Fibroblast of pulmonary artery (primary cell): ENCODE data around the gene USH1G.
"Not testable (repeated sequence)": the region's sequence is repeated elsewhere in the genome, so short reads cannot be mapped to it uniquely, and the experiment has no call there.

Source experiments
- DNase-seq: peaks from one replicate; pipeline ENCODE4 v3.0.0-alpha.2; 2010; ENCODE audit warnings: low read depth
- H3K4me3 ChIP-seq: replicated peaks from 2 replicates; pipeline ENCODE4 v1.5.1; 2011; ENCODE audit warnings: low read depth, mild to moderate bottlenecking, control low read depth, low read length, moderate library complexity
- TF ChIP-seq, protein P1 (sequence below): IDR thresholded peaks from 2 replicates; pipeline ENCODE4 v1.5.1; 2011; ENCODE audit warnings: mild to moderate bottlenecking, control low read depth, low read length, inconsistent platforms; ENCODE audit errors: missing control alignments

The USH1G gene

DNA sequence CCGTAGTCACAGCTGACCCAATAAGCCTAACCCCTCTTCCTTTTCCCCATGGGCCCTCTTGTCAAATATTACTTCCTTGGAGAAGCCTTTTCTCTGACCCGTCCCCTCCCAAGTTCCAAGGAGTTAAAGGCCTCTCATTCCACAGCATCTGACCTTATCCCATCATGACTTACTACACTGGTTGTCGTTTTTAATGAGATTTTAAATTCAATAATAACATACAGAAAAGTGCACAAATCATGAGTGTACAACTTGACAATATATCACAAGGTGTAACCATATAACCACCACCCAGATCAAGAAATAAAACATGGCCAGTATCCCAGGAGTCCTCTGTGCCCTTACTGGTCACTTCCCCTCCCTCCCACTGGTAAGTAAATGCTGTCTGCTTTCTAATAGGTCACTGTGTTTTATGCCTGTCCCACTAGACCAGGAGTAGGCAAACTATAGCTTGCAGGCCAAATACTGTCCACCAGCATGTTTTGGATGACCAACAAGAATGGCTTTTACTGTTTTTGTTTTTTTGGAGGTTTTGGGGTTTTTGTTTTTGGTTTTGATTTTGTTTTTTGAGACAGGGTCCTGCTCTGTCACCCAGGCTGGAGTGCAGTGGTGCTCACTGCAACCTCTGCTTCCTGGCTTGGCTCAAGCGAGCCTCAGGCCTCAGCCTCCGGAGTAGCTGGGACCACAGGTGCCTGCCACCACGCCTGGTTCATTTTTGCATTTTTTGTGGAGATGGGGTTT is 49.0 kb downstream of the USH1G start:
- H3K4me3 ChIP-seq: peak overlapping the region; percentile 82
- TF ChIP-seq, protein P1, sequence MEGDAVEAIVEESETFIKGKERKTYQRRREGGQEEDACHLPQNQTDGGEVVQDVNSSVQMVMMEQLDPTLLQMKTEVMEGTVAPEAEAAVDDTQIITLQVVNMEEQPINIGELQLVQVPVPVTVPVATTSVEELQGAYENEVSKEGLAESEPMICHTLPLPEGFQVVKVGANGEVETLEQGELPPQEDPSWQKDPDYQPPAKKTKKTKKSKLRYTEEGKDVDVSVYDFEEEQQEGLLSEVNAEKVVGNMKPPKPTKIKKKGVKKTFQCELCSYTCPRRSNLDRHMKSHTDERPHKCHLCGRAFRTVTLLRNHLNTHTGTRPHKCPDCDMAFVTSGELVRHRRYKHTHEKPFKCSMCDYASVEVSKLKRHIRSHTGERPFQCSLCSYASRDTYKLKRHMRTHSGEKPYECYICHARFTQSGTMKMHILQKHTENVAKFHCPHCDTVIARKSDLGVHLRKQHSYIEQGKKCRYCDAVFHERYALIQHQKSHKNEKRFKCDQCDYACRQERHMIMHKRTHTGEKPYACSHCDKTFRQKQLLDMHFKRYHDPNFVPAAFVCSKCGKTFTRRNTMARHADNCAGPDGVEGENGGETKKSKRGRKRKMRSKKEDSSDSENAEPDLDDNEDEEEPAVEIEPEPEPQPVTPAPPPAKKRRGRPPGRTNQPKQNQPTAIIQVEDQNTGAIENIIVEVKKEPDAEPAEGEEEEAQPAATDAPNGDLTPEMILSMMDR: no peak
- DNase-seq: peak; percentile 10

DNA sequence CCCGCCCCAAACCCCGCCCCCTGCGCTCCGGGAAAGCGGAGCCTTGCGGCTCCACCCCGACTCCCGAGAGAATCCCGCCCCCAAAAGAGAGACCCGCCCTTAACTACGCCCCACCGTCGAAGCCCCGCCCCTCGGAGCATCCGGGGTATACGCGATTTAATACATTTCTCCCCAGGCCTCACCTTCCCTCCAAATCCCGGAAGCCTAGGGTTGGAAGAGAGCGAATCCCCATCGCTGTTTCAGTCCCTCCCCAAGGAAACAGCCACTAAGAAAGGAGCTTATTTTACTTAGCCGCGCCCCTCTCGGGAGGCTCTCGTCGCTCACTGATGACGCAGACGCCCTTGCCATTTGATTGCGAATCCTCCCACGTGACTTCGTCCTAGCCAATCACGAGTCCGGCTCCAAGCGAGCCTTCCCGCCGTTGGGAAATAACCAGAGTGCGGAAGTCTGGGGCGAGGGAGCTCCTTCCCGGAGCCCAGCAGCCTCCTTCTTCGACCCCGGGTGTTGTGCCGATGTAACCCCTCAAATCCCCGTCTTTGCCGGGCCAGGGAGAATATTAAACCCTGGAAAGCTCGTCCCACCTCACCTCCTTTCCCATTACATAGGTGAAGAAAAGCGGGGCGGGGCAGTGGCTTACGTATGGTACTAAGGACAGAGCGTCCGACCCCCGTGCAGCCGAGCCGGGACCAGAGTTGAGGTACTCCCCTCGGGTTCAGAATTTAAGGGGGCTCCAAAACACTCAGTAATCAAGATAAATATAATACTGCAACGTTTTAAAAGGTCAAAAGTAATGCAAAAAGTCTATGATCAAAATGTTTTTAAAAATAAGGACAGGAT is 49.8 kb downstream of the USH1G start:
- peak; percentile 100 for DNase-seq
- H3K4me3 ChIP-seq: peak overlapping the region; percentile 82
- TF ChIP-seq, protein P1: no peak

DNA sequence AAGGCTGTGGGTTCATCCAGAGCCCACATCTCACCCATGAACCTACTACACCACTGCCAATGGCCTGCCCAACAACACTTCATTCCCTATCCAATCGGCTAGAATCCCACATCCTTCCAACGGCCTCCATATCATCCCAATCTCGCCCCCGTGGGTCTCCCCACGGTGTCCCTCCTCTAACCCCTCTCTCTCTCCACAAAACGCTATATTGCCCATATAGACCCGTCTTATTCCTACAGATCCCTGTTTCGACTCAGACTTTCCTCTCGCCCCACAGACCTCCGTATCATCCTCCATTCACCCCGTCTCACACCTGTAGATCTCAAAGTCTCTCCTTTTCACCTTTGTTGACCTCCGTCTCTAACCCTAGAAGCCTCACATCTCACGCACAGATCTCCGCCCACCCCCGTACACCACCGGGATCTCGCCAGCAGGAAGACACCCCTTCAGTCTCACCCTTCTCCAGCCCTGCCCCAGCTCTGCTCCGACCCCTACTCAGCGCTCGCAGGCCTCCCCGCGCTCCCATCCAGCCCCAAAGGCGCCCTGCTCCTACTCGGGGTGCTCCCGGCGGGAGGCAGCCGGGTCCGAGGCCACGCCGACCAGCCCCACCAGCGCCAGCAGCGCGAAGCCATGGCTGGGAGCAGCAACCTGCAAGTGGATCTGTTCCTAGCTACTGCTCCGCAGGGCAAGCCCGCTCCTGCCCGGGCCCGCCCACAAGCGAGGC is 50.6 kb downstream of the USH1G start, which contains the start of gene FDXR:
Gene FDXR, minus strand, starts transcription at position 682 of the 724 bp plus-strand sequence. Its CDS starts 50 bp downstream, at position 632.
- peak within 1 kb of the TSS; percentile 82 for H3K4me3 ChIP-seq
- no peak for DNase-seq
- TF ChIP-seq, protein P1: no peak

DNA sequence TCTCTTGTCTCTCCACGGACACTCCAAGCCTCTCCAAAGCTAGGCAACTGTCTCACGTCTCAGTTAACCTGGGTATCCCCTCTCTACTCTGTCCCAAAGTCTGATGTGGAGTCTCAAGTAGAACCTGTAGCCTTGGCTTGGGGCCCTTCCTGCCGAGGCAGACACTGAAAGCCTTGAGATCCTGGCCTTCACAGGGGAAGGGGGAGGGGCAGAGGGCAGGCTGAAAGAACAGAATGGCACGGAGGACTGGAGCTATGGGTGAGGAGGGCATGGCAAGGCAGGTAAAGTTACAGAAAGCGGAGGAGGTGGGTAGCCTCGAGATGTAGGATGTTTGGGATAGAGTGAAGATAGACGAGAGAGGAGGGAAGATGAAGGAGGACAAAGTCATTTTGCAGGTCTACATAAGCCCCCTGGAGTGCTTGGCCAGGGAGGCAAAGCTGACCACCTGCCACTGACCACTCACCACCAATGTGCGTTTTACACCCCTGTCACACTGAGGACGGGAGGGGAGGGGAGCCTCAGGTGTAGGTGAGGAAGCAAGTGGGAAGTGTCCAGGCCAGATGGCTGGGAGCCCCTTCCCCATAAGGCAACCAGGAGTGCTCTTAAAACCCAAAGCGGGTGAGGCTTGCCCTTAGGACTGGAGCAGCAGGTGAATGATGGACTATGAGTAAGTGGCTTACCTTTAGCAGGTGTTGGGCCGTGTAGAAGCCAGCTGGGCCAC is 51.5 kb downstream of the USH1G start:
- peak overlapping the region; percentile 79 for H3K4me3 ChIP-seq
- no peak for DNase-seq
- TF ChIP-seq, protein P1: no peak

DNA sequence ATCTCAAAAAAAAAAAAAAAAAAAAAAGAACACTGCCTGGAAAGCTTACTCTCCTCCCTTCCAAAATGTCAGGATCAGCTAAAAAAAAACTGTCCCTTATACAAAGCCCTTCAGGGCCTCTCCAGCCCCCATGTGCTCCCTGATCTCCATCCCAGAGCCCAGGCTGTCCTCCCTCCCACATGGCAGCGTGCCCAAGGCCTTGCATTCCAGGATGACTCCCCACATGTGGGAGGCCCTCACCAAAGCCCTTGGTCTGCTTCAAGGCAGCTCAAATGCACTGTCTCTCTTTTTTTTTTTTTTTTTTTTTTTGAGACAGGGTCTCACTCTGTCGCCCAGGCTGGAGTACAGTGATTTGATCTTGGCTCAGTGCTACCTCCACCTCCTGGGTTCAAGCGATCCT is 52.5 kb downstream of the USH1G start:
- TF ChIP-seq, protein P1: no peak
- no peak overlapping the region for H3K4me3 ChIP-seq

DNA sequence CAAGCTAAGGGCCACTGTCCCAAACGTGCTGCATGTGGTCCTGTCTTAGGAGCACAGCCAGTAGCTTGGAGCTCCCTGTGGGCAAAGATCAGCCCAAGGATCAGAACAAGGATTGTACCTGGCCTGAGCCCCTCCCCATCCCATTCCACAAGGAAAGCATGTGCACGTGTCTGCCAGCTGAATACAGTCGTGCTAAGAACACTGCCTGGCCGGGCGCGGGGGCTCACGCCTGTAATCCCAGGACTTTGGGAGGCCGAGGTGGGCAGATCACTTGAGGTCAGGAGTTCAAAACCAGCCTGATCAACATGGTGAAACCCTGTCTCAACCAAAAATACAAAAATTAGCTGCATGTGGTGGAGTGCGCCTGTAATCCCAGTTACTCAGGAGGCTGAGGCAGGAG is 53.0 kb downstream of the USH1G start:
- H3K4me3 ChIP-seq, DNase-seq: not testable (repeated sequence)

More for the DNA sequence above, 52.5 kb downstream of the USH1G start:
- DNase-seq: peak; percentile 83
